Tibial artery (tissue), 4 donors: ENCODE data around the gene RASSF9.

Experiments used
- DNase-seq, 2 donors: peaks; one replicate each; pipeline ENCODE4 v3.0.0-alpha.2; 2019
- H3K27ac ChIP-seq, 2 donors: fragments of 200-600 bp; sonication (generic) in 1 of 2; 1 replicate in 1 of 2; 2 replicates in 1 of 2; pipeline ENCODE4 v1.5.1; 2018 to 2019; ENCODE audit warnings: mild to moderate bottlenecking in 1 of 2
- H3K27me3 ChIP-seq, 2 donors: fragments of 200-600 bp; sonication (generic) in 1 of 2; one replicate each; pipeline versions ENCODE4 v1.5.1 to v1.6.0; 2016 to 2019
- H3K36me3 ChIP-seq, 3 donors: fragments of 200-600 bp; sonication (generic) in 2 of 3; one replicate each; pipeline ENCODE4 v1.5.1; 2016 to 2019; ENCODE audit warnings: mild to moderate bottlenecking in 2 of 3
- H3K4me1 ChIP-seq, 4 donors: fragments of 200-600 bp; sonication (generic) in 2 of 4; 1 replicate in 3 of 4; 2 replicates in 1 of 4; pipeline ENCODE4 v1.5.1; 2016 to 2019
- H3K4me3 ChIP-seq, 2 donors: fragments of 200-600 bp; sonication (generic) in 1 of 2; 1 replicate in 1 of 2; 2 replicates in 1 of 2; pipeline ENCODE4 v1.5.1; 2018 to 2019; ENCODE audit warnings: mild to moderate bottlenecking in 2 of 2
- H3K9me3 ChIP-seq, 3 donors: fragments of 200-600 bp; sonication (generic) in 1 of 3; one replicate each; pipeline ENCODE4 v1.5.1; 2016 to 2019
- intact Hi-C: fragments of 100-400 bp; cut with DNase I; formaldehyde crosslinking; loops from one replicate; pipeline ENCODE4 v1.15.0; 2023; ENCODE audit warnings: low total_unique reads
- TF ChIP-seq, protein P1 (sequence below), 2 experiments: fragments of 200-600 bp in 1 of 2; fragments of 450-650 bp in 1 of 2; IDR thresholded peaks; one replicate each; pipeline ENCODE4 v1.5.1; 2017 to 2019; ENCODE audit warnings: antibody characterized with exemption in 2 of 2, mild to moderate bottlenecking in 1 of 2, moderate library complexity in 1 of 2

The RASSF9 gene

DNA sequence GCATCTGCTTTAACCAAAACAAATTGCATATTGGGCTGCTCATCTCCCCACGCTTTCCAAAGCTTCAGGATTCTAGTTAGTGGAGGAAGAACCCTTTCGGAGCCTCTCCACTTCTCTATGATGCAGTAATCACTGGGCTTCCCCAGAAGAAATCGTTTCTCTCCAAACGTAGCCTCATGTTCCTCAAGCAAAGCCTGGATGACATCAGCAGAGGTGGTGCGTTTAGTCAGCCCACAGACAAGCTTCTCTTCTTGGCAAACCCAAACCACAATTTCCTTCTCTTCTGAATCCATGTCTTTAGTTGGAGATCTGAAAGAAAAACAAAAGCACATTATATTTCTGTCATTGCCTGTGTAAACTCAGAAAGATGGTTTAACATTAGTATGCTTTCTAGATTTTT lies 30.6 kb downstream of the RASSF9 start:
- H3K27ac ChIP-seq: no peak overlapping the region
- TF ChIP-seq, protein P1, sequence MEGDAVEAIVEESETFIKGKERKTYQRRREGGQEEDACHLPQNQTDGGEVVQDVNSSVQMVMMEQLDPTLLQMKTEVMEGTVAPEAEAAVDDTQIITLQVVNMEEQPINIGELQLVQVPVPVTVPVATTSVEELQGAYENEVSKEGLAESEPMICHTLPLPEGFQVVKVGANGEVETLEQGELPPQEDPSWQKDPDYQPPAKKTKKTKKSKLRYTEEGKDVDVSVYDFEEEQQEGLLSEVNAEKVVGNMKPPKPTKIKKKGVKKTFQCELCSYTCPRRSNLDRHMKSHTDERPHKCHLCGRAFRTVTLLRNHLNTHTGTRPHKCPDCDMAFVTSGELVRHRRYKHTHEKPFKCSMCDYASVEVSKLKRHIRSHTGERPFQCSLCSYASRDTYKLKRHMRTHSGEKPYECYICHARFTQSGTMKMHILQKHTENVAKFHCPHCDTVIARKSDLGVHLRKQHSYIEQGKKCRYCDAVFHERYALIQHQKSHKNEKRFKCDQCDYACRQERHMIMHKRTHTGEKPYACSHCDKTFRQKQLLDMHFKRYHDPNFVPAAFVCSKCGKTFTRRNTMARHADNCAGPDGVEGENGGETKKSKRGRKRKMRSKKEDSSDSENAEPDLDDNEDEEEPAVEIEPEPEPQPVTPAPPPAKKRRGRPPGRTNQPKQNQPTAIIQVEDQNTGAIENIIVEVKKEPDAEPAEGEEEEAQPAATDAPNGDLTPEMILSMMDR (IDR thresholded peaks at IDR 0.05): no peak
- intact Hi-C loops: no loop called here
- peaks cover 0 to 9% (median 0%) of the 10 kb centered on the region in 4 donors for H3K4me1 ChIP-seq
- no peaks in the 10 kb centered on the region for H3K9me3 ChIP-seq
- peaks cover 17 to 18% (median 17%) of the 10 kb centered on the region in 3 donors for H3K36me3 ChIP-seq
- DNase-seq: no peak
- H3K27me3 ChIP-seq: no peaks in the 10 kb centered on the region
- no peak overlapping the region for H3K4me3 ChIP-seq

DNA sequence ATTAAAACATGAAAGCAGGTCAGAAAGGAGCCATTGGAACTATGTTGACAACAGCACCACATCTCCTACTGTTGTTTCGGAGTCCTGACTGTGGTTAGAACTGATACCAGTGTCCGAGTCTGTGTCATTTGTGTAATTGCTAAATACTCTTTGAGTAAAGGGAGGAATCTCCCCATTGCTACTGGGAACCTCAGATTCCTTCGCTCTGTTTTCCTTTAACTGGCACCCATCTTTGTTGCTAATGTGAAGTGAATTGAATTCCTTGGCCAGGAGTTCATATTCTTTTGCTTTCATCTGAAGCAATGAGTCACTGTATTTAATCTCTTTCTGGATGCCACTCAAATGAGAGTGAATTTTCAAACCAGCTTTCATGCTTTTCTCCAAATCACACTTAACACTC lies 31.5 kb downstream of the RASSF9 start:
- Histone ChIP-seq H3K4me3 (no peak overlapping the region), H3K36me3 (peaks cover 17 to 18% (median 17%) of the 10 kb centered on the region in 3 donors), H3K27ac (no peak overlapping the region), H3K4me1 (peaks cover 0 to 9% (median 0%) of the 10 kb centered on the region in 4 donors), H3K27me3 (no peaks in the 10 kb centered on the region), H3K9me3 (no peaks in the 10 kb centered on the region)
- intact Hi-C loops: no loop called here
- no peak for DNase-seq
- TF ChIP-seq, protein P1 (IDR thresholded peaks at IDR 0.05): no peak

DNA sequence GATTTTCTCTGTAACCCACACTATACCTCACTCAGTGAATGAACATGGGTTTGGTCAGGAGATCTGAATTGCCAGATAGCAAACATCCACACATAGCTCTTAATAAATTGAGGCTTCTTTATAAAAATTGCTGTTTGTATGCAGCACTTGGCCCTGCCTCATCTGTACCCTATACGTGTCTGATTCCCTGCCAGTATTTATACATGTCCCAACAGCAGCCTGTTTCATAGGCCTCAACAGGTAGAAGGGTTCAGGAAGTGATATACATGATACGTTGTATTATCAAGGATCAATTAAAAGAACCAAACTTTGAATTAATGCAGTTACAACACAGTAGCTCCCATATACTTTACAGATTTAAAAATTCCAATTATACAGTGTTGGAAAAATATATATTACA lies 32.3 kb downstream of the RASSF9 start:
- intact Hi-C loops: no loop called here
- H3K9me3 ChIP-seq: no peaks in the 10 kb centered on the region
- peaks cover 17 to 18% (median 17%) of the 10 kb centered on the region in 3 donors for H3K36me3 ChIP-seq
- DNase-seq: no peak
- H3K27ac ChIP-seq: no peak overlapping the region
- no peaks in the 10 kb centered on the region for H3K27me3 ChIP-seq
- TF ChIP-seq, protein P1 (IDR thresholded peaks at IDR 0.05): no peak
- no peak overlapping the region for H3K4me3 ChIP-seq
- peaks cover 0 to 9% (median 0%) of the 10 kb centered on the region in 4 donors for H3K4me1 ChIP-seq

DNA sequence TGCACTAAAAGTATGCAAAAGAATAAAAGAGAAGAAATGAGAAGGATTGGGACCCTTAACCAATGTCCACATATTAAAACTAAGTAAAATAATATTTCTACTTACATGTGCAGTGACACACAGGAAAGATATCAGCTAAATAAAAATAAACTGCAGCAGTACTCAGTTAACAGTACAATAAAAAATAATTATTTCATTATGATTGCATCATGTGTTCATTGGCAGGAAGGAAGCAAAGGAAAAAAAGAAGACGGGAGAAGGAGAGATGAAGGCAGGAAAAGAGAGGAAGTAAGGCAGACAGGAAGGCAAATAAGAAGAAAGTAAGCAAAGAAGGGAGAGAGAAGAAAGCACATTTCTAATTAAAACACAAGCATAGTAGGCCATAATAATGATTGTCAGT lies 33.0 kb downstream of the RASSF9 start:
- peaks cover 0 to 9% (median 0%) of the 10 kb centered on the region in 4 donors for H3K4me1 ChIP-seq
- no peaks in the 10 kb centered on the region for H3K27me3 ChIP-seq
- TF ChIP-seq, protein P1 (IDR thresholded peaks at IDR 0.05): no peak
- H3K36me3 ChIP-seq: peaks cover 17 to 18% (median 17%) of the 10 kb centered on the region in 3 donors
- no peak overlapping the region for H3K27ac ChIP-seq
- no peaks in the 10 kb centered on the region for H3K9me3 ChIP-seq
- no peak for DNase-seq
- intact Hi-C loops: no loop called here
- no peak overlapping the region for H3K4me3 ChIP-seq

DNA sequence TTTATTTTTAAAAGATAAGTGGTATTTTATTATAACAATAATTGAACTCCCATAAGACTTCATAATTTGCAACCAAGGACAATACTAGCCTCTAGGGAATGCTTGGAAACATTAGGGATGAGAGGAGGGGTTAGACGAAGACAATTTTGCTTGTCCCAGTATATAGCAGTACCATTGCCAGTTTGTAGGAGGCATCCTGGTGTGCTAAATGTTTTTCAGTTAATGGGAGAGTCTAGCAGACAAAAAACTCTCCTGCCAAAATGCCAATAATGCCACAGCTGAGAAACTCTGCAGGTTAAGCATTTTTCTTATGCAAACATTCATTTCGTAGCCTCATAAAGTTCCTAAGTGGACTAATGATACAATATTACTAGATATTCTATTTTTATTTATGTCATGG lies 38.1 kb downstream of the RASSF9 start:
- no peaks in the 10 kb centered on the region for H3K27me3 ChIP-seq
- H3K4me3 ChIP-seq: no peak overlapping the region
- H3K4me1 ChIP-seq: peaks cover 0 to 4% (median 0%) of the 10 kb centered on the region in 4 donors
- intact Hi-C loops: no loop called here
- TF ChIP-seq, protein P1 (IDR thresholded peaks at IDR 0.05): no peak
- no peaks in the 10 kb centered on the region for H3K36me3 ChIP-seq
- H3K27ac ChIP-seq: no peak overlapping the region
- no peak for DNase-seq
- no peaks in the 10 kb centered on the region for H3K9me3 ChIP-seq

DNA sequence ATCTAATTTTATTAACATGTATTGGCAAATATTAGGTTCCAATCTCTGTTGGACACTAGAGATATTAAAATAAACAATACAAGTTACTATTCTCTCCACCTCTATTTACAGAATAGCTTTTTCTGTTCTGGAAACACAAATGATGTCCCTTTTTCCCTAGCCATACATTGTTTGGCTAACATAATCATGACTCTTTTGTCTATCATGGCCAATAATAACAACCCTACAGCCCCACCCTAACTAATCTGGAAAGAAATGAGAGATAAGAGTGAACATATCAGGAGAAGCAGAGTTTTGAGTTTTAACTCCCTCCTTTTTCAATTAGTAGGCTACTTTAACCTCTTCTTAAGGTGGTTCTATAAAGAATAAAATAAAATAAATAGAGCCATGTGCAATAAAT lies 40.2 kb downstream of the RASSF9 start:
- no peak overlapping the region for H3K27ac ChIP-seq
- no peaks in the 10 kb centered on the region for H3K4me1 ChIP-seq
- H3K36me3 ChIP-seq: no peaks in the 10 kb centered on the region
- no peaks in the 10 kb centered on the region for H3K27me3 ChIP-seq
- no peak overlapping the region for H3K4me3 ChIP-seq
- DNase-seq: no peak
- no peaks in the 10 kb centered on the region for H3K9me3 ChIP-seq
- TF ChIP-seq, protein P1 (IDR thresholded peaks at IDR 0.05): no peak
- intact Hi-C loops: no loop called here
